ENCODE results near the gene NUP160.
"Not testable (repeated sequence)": the region's sequence is repeated elsewhere in the genome, so short reads cannot be mapped to it uniquely, and the experiment has no call there.

Gene NUP160

DNA sequence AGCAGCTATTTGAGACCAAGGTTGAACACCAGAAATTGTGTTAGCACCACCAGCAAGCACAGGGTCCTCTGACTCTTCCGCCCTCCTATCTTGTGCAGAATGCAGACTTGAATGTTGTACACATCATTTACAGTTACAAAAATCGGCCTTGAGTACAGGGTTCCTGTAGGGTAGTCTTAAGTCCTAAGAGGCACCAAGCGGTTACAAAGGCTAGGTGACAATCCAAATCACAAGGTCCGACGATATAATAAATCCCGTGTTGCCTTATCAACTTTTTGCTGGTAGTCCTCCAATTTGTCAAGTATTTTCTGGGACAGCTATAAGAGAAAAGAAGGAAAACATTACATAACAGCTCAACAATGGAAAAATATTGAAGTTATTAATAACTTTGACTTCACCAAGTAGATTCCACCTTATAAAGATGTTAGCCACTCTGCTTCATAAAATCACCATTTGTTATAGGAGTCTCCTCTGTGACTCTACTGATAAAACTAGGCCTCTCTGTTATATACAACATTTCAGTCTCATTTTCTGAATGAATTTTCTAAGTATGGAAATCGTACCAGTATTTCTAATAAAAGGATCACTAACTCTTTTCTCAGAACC, 69.2 kb downstream of the NUP160 start:
- Histone ChIP-seq H3K27me3 (replicated peaks in 2 of 5; ENCODE audit: control insufficient read depth in 4 of 5, insufficient read depth in 5 of 5, low read length in 4 of 5) (no peaks in the 10 kb centered on the region), H3K27ac (ENCODE audit: insufficient read depth in 1 of 2, low read depth in 1 of 2, low read length in 2 of 2, poor library complexity in 1 of 2, severe bottlenecking in 2 of 2) (no peak overlapping the region), H3K9me3 (ENCODE audit: control extremely low read depth in 1 of 5, control insufficient read depth in 4 of 5, insufficient read depth in 2 of 5, low read depth in 1 of 5, low read length in 4 of 5) (no peaks in the 10 kb centered on the region), H3K36me3 (ENCODE audit: control insufficient read depth in 4 of 4, insufficient read depth in 4 of 4, low read length in 3 of 4) (peaks cover 10 to 71% (median 50%) of the 10 kb centered on the region in 4 experiments), H3K4me1 (ENCODE audit: control extremely low read depth in 1 of 4, control insufficient read depth in 4 of 4, insufficient read depth in 4 of 4, low read length in 3 of 4) (no peaks in the 10 kb centered on the region), H3K4me3 (ENCODE audit: control insufficient read depth in 1 of 7, extremely low read depth in 1 of 7, insufficient read depth in 4 of 7, low read depth in 2 of 7, low read length in 6 of 7) (no peak overlapping the region)
- no peak for DNase-seq
- POLR2A ChIA-PET = no interaction called here
- 97% methylated on average over 5 of the region's 7 CpGs for WGBS (ENCODE audit: insufficient coverage)
- CTCF ChIA-PET = interaction anchor here (1.2 to 2.2 kb wide), 3 partner anchors 11 to 37 kb away, joined by 3 to 6 read pairs (median 6); partner anchors contain the start of gene FNBP4

DNA sequence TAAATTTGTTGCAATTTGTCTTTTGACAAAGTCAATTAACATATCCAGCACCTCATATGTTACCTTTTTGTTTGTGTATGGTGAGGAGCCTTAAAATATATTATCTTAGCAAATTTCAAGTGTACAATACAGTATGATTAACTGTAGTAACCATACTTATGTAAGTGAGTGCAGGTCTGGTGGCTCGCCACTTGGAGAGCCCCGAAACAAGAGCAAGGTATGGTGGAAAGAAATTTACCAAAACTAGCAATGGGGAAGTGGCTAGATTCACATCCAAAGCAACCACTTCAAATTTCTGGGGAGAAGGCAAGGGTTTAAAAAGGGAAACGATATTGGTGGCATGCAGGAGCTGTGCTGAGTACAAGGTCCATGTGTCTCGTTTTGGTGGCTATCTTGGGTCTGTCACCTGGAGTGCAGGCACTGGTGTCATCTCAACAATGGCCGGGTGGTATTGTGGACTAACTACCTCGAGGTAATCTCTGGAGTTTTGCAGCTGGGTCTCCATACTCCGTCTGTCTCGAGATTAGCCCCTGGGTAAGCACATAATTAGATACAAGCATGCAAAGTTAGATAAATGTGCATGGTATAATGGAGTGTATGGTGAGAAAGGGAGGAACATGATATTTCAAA, 72.8 kb downstream of the NUP160 start:
- 95% methylated on average over 7 of the region's 8 CpGs for WGBS (ENCODE audit: insufficient coverage)
- ChIA-PET CTCF (no interaction called here), POLR2A (no interaction called here)

DNA sequence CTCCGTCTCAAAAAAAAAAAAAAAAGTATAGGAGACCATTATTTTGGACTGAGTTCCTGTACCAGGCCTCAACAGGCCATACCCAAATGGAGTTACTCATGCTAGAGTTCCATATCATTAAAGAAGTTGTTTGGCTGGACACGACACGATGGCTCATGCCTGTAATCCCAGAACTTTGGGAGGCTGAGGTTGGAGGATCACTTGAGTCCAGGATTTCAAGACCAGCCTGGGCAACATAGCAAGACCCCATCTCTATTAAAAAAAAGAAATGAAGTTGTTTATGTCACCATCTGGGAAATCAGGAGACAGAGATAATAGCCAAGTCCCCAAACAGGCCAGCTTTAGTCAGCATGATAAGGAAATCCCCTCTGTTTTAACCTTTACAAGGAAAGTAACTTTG, 74.3 kb downstream of the NUP160 start:
- ChIA-PET CTCF (no interaction called here), POLR2A (no interaction called here)
- H3K36me3 ChIP-seq (ENCODE audit: control insufficient read depth in 4 of 4, insufficient read depth in 4 of 4, low read length in 3 of 4) = peaks cover 5 to 31% (median 19%) of the 10 kb centered on the region in 4 experiments
- no peaks in the 10 kb centered on the region for H3K9me3 ChIP-seq (ENCODE audit: control extremely low read depth in 1 of 5, control insufficient read depth in 4 of 5, insufficient read depth in 2 of 5, low read depth in 1 of 5, low read length in 4 of 5)
- DNase-seq = no peak
- no peaks in the 10 kb centered on the region for H3K4me1 ChIP-seq (ENCODE audit: control extremely low read depth in 1 of 4, control insufficient read depth in 4 of 4, insufficient read depth in 4 of 4, low read length in 3 of 4)
- H3K27ac ChIP-seq (ENCODE audit: insufficient read depth in 1 of 2, low read depth in 1 of 2, low read length in 2 of 2, poor library complexity in 1 of 2, severe bottlenecking in 2 of 2) = no peak overlapping the region
- H3K4me3 ChIP-seq (ENCODE audit: control insufficient read depth in 1 of 7, extremely low read depth in 1 of 7, insufficient read depth in 4 of 7, low read depth in 2 of 7, low read length in 6 of 7) = no peak overlapping the region
- 100% methylated on average over 1 of the region's 3 CpGs for WGBS (ENCODE audit: insufficient coverage)
- no peaks in the 10 kb centered on the region for H3K27me3 ChIP-seq (replicated peaks in 2 of 5; ENCODE audit: control insufficient read depth in 4 of 5, insufficient read depth in 5 of 5, low read length in 4 of 5)

More for the DNA sequence above, 72.8 kb downstream of the NUP160 start:
- Histone ChIP-seq H3K9me3 (ENCODE audit: control extremely low read depth in 1 of 5, control insufficient read depth in 4 of 5, insufficient read depth in 2 of 5, low read depth in 1 of 5, low read length in 4 of 5) (no peaks in the 10 kb centered on the region), H3K4me1 (ENCODE audit: control extremely low read depth in 1 of 4, control insufficient read depth in 4 of 4, insufficient read depth in 4 of 4, low read length in 3 of 4) (no peaks in the 10 kb centered on the region), H3K27ac (ENCODE audit: insufficient read depth in 1 of 2, low read depth in 1 of 2, low read length in 2 of 2, poor library complexity in 1 of 2, severe bottlenecking in 2 of 2) (no peak overlapping the region), H3K4me3 (ENCODE audit: control insufficient read depth in 1 of 7, extremely low read depth in 1 of 7, insufficient read depth in 4 of 7, low read depth in 2 of 7, low read length in 6 of 7) (no peak overlapping the region), H3K27me3 (replicated peaks in 2 of 5; ENCODE audit: control insufficient read depth in 4 of 5, insufficient read depth in 5 of 5, low read length in 4 of 5) (no peaks in the 10 kb centered on the region), H3K36me3 (ENCODE audit: control insufficient read depth in 4 of 4, insufficient read depth in 4 of 4, low read length in 3 of 4) (peaks cover 5 to 41% (median 31%) of the 10 kb centered on the region in 4 experiments)
- peak in 2 of 3 donors; percentile 16 to 23 for DNase-seq

DNA sequence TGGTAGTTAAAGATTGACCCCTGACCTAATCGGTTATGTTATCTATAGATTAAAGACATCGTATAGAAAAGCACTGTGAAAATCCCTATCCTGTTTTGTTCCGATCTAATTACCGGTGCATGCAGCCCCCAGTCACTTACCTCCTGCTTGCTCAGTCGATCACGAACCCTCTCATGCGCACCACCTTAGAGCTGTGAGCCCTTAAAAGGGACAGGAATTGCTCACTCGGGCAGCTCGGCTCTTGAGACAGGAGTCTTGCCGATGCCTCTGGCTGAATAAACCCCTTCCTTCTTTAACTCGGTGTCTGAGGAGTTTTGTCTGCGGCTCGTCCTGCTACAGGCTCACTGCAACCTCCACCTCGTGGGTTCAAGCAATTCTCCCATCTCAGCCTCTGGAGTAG, 78.6 kb downstream of the NUP160 start:
- 93% methylated on average over 14 of the region's 14 CpGs for WGBS (ENCODE audit: insufficient coverage)
- CTCF ChIA-PET = not testable (repeated sequence)

DNA sequence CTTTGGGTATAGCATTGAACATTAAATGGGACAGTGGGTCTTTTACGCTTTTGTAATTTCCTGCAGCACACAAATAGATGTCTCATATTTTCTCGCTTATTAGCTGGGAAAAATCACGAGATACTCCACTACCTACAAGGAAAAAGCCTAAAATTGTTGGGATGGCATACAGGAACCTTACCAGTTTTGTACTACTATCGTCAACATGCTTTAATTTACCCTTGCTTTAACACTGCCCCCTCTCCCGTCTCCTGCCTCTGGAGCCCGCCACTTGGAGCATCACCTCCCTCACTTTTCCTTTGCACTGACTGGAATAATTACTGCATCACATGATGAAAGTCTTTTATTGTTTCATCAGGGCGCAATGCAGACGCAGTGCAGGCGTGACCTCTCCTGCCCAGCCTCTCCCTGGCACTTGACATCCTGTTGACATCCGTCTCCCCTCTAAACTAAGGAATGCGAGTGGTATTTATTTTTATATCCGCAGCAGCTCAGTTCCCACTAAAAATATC, 80.0 kb downstream of the NUP160 start:
- ChIA-PET POLR2A (interaction anchor here (0.5 kb wide), 1 partner anchor 393 kb away, joined by 3 read pairs; no protein-coding TSS in a partner anchor), CTCF (interaction anchor here (0.6 to 1.8 kb wide), 3 partner anchors 9 to 570 kb away, joined by 3 to 8 read pairs (median 6); no protein-coding TSS in a partner anchor)
- DNase-seq = peak in 2 of 3 donors; percentile 7 to 12
- WGBS (ENCODE audit: insufficient coverage) = 0% methylated on average over 8 of the region's 12 CpGs
- H3K9me3 ChIP-seq (ENCODE audit: control extremely low read depth in 1 of 5, control insufficient read depth in 4 of 5, insufficient read depth in 2 of 5, low read depth in 1 of 5, low read length in 4 of 5) = no peaks in the 10 kb centered on the region
- peaks cover 8 to 26% (median 21%) of the 10 kb centered on the region in 4 experiments for H3K4me1 ChIP-seq (ENCODE audit: control extremely low read depth in 1 of 4, control insufficient read depth in 4 of 4, insufficient read depth in 4 of 4, low read length in 3 of 4)
- H3K4me3 ChIP-seq (ENCODE audit: control insufficient read depth in 1 of 7, extremely low read depth in 1 of 7, insufficient read depth in 4 of 7, low read depth in 2 of 7, low read length in 6 of 7) = peak overlapping the region; percentile 63 to 94 (median 88)
- peak overlapping the region; percentile 95 to 98 for H3K27ac ChIP-seq (ENCODE audit: insufficient read depth in 1 of 2, low read depth in 1 of 2, low read length in 2 of 2, poor library complexity in 1 of 2, severe bottlenecking in 2 of 2)
- H3K27me3 ChIP-seq (replicated peaks in 2 of 5; ENCODE audit: control insufficient read depth in 4 of 5, insufficient read depth in 5 of 5, low read length in 4 of 5) = no peaks in the 10 kb centered on the region
- peaks cover 0 to 16% (median 5%) of the 10 kb centered on the region in 4 experiments for H3K36me3 ChIP-seq (ENCODE audit: control insufficient read depth in 4 of 4, insufficient read depth in 4 of 4, low read length in 3 of 4)

More for the DNA sequence above, 78.6 kb downstream of the NUP160 start:
- H3K36me3 ChIP-seq (ENCODE audit: control insufficient read depth in 4 of 4, insufficient read depth in 4 of 4, low read length in 3 of 4); H3K27ac ChIP-seq (ENCODE audit: insufficient read depth in 1 of 2, low read depth in 1 of 2, low read length in 2 of 2, poor library complexity in 1 of 2, severe bottlenecking in 2 of 2); H3K4me3 ChIP-seq (ENCODE audit: control insufficient read depth in 1 of 7, extremely low read depth in 1 of 7, insufficient read depth in 4 of 7, low read depth in 2 of 7, low read length in 6 of 7); POLR2A ChIA-PET; DNase-seq; H3K9me3 ChIP-seq (ENCODE audit: control extremely low read depth in 1 of 5, control insufficient read depth in 4 of 5, insufficient read depth in 2 of 5, low read depth in 1 of 5, low read length in 4 of 5); H3K27me3 ChIP-seq (replicated peaks in 2 of 5; ENCODE audit: control insufficient read depth in 4 of 5, insufficient read depth in 5 of 5, low read length in 4 of 5): not testable (repeated sequence)
- H3K4me1 ChIP-seq (ENCODE audit: control extremely low read depth in 1 of 4, control insufficient read depth in 4 of 4, insufficient read depth in 4 of 4, low read length in 3 of 4) = peaks cover 8 to 25% (median 21%) of the 10 kb centered on the region in 4 experiments

DNA sequence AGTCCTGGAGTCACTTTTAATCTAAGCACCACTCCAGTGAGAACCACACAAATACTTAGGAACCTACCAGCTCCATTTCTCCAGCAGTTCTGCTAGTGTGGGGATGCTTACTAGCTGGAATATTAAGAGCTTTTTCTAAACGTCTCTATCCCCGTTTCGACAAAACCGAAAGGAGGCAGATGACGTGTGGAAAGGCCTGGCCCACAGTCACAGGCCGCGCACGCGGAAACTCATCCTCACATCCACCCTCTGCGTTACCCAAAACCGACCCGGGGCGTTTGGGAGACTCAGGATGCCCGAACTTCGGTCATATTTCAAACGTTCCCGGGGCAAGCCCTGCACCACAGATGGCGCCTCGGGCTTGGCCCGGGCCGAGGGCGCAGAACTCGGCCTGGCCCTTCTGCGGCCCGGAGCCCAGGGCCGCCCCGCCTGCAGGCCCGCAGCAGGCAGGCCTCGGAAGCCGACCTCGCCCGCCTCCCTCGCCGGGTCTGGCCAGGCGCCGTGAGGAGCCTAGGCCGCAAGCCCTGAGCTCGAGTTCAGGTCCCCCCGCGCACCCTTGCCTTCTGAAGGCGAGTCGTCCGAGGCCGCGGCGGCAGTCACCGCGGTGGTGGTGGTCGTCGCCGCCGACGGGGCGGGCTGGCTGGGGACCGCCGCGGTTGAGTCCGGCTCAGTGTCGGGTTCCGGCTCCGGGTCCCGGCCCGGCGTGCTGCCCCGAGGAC, 81.5 kb downstream of the NUP160 start:
- Histone ChIP-seq H3K27ac (ENCODE audit: insufficient read depth in 1 of 2, low read depth in 1 of 2, low read length in 2 of 2, poor library complexity in 1 of 2, severe bottlenecking in 2 of 2) (peak overlapping the region; percentile 95 to 98), H3K4me3 (ENCODE audit: control insufficient read depth in 1 of 7, extremely low read depth in 1 of 7, insufficient read depth in 4 of 7, low read depth in 2 of 7, low read length in 6 of 7) (peak overlapping the region; percentile 52 to 94 (median 88)), H3K27me3 (replicated peaks in 2 of 5; ENCODE audit: control insufficient read depth in 4 of 5, insufficient read depth in 5 of 5, low read length in 4 of 5) (no peaks in the 10 kb centered on the region), H3K36me3 (ENCODE audit: control insufficient read depth in 4 of 4, insufficient read depth in 4 of 4, low read length in 3 of 4) (peaks cover 2 to 29% (median 15%) of the 10 kb centered on the region in 4 experiments), H3K4me1 (ENCODE audit: control extremely low read depth in 1 of 4, control insufficient read depth in 4 of 4, insufficient read depth in 4 of 4, low read length in 3 of 4) (peaks cover 8 to 26% (median 21%) of the 10 kb centered on the region in 4 experiments), H3K9me3 (ENCODE audit: control extremely low read depth in 1 of 5, control insufficient read depth in 4 of 5, insufficient read depth in 2 of 5, low read depth in 1 of 5, low read length in 4 of 5) (no peaks in the 10 kb centered on the region)
- CTCF ChIA-PET = interaction anchor here (1.4 kb wide), 1 partner anchor 13 kb away, joined by 4 read pairs; no protein-coding TSS in a partner anchor
- 0% methylated on average over 61 of the region's 65 CpGs for WGBS (ENCODE audit: insufficient coverage)
- POLR2A ChIA-PET = interaction anchor here (0.7 kb wide), 2 partner anchors 25 to 37 kb away, joined by 3 to 4 read pairs; no protein-coding TSS in a partner anchor
- DNase-seq = peak; percentile 74 to 88 (median 87)

Data from common myeloid progenitor, CD34-positive (primary cell).